ENCODE measurements around the gene RNASEL.

DNA sequence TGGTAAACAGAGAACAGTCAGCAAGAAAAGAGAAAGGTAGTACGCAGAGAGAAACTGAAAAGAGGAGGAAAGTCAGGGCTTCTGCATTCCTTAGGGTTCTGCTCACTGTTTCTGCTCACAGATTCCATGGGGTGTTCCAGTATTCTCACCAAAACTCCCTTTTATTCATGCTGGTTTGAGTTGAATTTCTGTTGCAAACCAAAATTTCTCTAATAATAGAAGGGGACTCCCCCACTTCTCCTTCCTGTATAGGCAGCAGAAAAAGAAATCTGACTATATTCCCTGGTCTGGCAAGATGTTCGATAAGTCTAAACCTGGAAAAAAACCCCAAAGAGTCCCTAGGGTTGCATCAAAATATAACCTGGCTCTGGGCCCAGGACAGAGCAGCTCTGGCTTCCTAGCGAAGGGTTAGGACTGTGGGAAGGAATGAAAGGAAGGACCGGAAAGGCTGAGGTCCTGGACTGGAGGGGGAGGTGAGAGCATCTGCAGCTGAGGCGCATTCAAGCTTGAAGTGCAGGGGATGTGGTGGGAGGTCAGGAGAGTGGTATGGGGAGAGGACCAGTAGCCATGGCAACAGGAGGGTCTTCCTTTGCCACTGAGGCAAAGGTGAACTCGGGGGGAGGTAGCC lies 34.0 kb upstream of the RNASEL start:
- TF ChIP-seq TSHZ1 (tag by site-specific recombination; IDR thresholded peaks at IDR 0.05; ENCODE audit: borderline replicate concordance) (no peak), ZBTB7A (tag by site-specific recombination; IDR thresholded peaks at IDR 0.05; ENCODE audit: low read depth) (no peak), CTCF (tag by site-specific recombination; IDR thresholded peaks at IDR 0.05) (no peak), ZSCAN18 (tag by site-specific recombination; IDR thresholded peaks at IDR 0.05) (no peak), SP2 (tag by site-specific recombination; IDR thresholded peaks at IDR 0.05) (no peak), ZBTB17 (tag by site-specific recombination; IDR thresholded peaks at IDR 0.05) (no peak), ZNF274 (IDR thresholded peaks at IDR 0.05; ENCODE audit: low read length) (no peak), ZNF274 (tag by site-specific recombination; IDR thresholded peaks at IDR 0.05; ENCODE audit: borderline replicate concordance) (no peak), ZNF18 (tag by site-specific recombination; IDR thresholded peaks at IDR 0.05) (no peak), ZNF416 (tag by site-specific recombination; IDR thresholded peaks at IDR 0.05) (no peak), ZNF16 (tag by site-specific recombination; IDR thresholded peaks at IDR 0.05; ENCODE audit: low read depth) (no peak), REST (tag by site-specific recombination; IDR thresholded peaks at IDR 0.05) (no peak), ZNF324 (tag by site-specific recombination; IDR thresholded peaks at IDR 0.05) (no peak)
- TF ChIP-seq, protein P1, sequence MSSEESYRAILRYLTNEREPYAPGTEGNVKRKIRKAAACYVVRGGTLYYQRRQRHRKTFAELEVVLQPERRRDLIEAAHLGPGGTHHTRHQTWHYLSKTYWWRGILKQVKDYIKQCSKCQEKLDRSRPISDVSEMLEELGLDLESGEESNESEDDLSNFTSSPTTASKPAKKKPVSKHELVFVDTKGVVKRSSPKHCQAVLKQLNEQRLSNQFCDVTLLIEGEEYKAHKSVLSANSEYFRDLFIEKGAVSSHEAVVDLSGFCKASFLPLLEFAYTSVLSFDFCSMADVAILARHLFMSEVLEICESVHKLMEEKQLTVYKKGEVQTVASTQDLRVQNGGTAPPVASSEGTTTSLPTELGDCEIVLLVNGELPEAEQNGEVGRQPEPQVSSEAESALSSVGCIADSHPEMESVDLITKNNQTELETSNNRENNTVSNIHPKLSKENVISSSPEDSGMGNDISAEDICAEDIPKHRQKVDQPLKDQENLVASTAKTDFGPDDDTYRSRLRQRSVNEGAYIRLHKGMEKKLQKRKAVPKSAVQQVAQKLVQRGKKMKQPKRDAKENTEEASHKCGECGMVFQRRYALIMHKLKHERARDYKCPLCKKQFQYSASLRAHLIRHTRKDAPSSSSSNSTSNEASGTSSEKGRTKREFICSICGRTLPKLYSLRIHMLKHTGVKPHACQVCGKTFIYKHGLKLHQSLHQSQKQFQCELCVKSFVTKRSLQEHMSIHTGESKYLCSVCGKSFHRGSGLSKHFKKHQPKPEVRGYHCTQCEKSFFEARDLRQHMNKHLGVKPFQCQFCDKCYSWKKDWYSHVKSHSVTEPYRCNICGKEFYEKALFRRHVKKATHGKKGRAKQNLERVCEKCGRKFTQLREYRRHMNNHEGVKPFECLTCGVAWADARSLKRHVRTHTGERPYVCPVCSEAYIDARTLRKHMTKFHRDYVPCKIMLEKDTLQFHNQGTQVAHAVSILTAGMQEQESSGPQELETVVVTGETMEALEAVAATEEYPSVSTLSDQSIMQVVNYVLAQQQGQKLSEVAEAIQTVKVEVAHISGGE (tag by site-specific recombination; conservative IDR thresholded peaks at IDR 0.05; ENCODE audit: low read depth): no peak

Measured in HEK293 (cell line).